Stimulated activated CD8-positive, alpha-beta memory T cell treated with anti-CD3 and anti-CD28 coated beads, Interleukin-15, amount 100 ng/mL, for 4 hours (primary cell): Measurements from ENCODE around the gene PCDHB7.
"Not testable (repeated sequence)": the region's sequence is repeated elsewhere in the genome, so short reads cannot be mapped to it uniquely, and the experiment has no call there.

Experiments used
- DNase-seq, 2 donors: peaks; one replicate each; pipeline ENCODE4 v3.0.0-alpha.2; 2020; ENCODE audit warnings: low read depth in 2 of 2

Gene PCDHB7

GRCh38 chr5:141224844-141225243 is 52.4 kb downstream of the PCDHB7 start:
- not testable (repeated sequence) for DNase-seq

- not testable (repeated sequence) for DNase-seq
These were observed 53.0 kb downstream of the PCDHB7 start for GRCh38 chr5:141225421-141225820.
